Measurements from ENCODE around the gene KIF3C.
A peak's percentile ranks its signal among the peaks of the same experiment; 100 is the strongest.
"Not testable (repeated sequence)": the region's sequence is repeated elsewhere in the genome, so short reads cannot be mapped to it uniquely, and the experiment has no call there.

KIF3C gene

DNA sequence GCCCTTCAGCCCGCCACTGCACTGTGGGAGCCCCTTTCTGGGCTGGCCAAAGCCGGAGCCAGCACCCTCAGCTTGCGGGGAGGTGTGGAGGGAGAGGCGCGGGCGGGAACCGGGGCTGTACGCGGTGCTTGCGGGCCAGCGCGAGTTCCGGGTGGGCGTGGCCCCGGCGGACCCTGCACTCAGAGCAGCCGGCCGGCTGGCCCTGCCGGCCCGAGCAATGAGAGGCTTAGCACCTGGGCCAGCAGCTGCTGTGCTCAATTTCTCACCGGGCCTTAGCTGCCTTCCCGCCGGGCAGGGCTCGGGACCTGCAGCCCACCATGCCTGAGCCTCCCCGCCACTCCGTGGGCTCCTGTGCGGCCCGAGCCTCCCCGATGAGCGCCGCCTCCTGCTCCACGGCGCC is 66.9 kb downstream of the KIF3C start:
- not testable (repeated sequence) for DNase-seq

DNA sequence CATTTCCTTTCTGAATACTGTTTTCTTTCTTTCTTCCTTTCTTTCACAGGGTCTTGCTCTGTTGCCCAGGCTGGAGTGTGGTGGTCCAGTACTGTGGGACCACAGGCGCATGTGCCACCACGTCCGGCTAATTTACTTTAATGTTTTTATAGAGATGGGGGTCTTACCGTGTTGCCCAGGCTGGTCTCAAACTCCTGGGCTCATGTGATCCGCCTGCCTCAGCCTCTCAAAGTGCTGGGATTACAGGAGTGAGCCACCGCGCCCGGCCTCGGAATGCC is 68.7 kb downstream of the KIF3C start:
- DNase-seq = not testable (repeated sequence)

DNA sequence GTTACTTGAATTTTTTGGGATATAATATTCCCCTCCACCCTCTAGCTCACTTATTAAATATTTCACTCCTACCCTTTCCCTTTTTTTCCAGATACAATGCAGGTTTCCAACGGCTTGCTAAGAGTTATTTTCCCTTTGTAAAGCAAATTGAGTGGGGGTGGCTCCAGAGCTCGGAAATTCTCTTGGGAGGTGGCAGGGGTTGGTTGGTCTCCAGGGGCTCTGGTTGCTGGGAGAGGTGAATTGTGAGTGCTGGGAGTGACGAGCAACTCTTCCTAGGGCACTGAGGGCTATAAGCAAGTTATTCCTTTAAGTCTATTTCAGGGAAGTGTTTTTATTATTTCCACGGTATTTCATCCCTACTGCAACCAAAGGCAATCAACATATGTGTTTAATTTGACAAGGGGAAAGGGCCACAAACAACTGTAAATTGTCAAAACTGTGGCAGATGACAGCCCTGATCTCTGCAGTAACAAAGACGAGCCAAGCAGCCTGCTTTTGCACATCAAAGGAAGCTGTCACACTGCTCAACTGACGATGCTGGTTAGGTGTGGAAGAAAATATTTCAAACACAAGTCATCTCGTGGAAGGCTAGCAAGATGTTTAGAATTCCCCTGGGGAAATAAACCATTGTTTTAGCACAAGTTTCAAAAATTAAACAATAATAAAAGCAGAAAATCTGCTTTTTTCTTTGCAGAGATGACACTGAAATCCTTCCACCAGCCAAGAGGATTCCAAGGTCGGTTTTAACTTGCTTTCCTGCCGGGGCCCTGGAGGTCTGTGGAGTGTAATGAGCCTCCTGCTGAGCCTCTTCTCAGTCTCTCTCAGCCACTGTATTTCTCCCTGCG is 69.2 kb downstream of the KIF3C start:
- DNase-seq = no peak

DNA sequence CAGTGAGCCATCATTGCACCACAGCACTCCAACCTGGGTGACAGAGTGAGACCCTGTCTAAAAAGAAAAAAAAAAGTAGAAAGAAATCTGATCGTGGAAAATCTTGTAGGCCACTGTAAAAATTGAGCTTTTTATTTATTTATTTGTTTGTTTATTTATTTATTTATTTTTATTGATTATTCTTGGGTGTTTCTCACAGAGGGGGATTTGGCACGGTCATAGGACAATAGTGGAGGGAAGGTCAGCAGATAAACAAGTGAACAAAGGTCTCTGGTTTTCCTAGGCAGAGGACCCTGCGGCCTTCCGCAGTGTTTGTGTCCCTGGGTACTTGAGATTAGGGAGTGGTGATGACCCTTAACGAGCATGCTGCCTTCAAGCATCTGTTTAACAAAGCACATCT is 72.7 kb downstream of the KIF3C start:
- DNase-seq = not testable (repeated sequence)

DNA sequence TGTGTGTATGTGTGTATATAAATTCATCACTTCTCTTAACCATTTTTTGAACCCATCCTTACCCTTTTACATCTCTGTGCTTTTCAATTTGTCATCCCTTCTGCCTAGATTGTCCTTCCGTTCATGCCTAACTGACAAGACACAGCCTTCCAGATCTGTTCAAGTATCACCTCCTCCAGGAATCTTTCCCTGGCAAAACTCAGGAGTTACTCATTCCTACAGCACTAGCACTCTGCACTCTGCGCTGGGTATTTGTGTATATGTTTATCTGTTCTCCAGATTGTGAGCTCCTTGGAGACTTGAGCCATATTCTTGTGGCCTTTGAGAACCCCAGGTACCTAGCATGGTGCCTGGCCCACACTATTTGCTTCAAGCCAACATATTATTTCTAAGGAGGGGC is 77.2 kb downstream of the KIF3C start:
- DNase-seq = no peak

DNA sequence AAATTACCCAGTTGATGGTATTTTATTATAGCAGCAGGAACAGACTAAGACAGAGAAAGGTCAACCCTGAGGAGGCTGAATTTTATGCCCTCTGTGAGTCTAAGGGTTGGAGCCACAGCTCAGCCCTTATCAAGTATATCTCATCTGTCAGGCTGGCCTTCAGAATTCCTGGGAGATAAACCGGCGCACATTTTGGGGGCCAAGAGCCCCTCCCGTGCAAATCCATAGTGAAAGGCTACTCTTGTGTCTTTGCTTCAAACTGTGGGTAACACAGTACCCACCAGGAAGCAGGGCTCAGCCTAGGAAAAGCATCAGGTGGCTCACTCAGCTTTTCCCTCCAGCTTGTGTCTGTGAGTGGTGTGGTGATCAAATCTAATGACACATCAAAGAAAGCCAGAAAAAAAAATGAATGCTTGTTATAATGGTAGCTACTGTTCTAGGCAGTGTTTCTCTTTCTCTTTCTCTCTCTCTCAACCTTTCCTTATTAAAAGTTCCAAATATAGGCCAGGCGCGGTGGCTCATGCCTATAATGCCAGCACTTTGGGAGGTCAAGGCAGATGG is 79.0 kb downstream of the KIF3C start:
- DNase-seq = no peak

DNA sequence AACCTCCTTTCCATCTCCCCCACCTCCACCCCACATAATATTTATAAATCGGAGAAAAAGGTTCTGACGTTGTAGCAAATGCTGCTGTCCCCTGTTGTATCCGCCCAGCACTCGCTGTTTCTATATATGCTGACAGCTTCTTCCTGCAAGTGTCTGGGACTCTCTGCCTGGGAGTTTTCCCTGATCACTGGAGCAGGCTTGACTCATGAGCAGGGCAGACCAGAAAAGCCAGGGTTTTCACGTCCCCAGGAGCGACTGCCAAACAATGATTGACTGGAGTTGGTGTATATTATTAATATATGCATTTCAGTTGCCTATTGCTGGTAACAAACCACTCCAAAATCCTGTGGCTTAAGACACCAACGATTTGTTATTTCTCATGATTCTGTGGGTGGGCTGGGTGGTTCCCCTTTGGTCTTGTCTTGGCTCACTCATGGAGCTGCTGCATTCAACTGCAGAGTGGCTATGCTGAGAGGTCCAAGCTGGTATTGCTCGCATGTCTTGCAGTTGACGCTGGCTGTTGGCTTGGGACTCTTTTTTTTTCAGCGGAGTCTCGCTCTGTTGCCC is 82.8 kb downstream of the KIF3C start:
- no peak for DNase-seq

DNA sequence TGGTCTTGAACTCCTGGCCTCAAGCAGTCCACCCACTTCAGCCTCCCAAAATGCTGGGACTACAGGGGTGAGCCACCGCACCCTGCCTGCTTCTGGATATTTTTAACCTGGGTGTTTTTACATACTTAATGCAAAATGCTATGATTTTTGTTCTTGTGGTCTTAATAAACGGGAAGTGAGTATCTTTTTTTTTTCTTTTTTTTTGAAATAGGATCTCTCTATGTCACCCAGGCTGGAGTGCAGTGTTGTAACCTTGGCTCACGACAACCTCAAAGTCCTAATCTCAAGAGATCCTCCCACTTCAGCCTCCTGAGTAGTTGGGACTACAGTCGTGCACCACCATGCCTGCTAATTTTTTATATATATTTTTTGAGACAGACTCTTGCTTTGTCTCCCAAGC is 84.8 kb downstream of the KIF3C start:
- DNase-seq = no peak

DNA sequence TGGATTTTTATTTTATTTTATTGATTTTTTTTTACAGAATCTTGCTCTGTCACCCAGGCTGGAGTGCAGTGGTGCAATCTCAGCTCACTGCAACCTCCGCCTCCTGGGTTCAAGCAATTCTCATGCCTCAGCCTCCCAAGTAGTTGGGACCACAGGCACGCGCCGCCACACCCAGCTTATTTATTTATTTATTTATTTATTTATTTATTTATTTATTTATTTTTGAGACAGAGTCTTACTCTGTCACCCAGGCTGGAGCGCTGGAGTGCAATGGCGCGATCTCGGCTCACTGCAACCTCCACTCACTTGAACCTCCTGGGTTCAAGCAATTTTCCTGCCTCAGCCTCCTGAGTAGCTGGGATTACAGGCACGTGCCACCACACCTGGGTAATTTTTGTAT is 86.0 kb downstream of the KIF3C start:
- not testable (repeated sequence) for DNase-seq

DNA sequence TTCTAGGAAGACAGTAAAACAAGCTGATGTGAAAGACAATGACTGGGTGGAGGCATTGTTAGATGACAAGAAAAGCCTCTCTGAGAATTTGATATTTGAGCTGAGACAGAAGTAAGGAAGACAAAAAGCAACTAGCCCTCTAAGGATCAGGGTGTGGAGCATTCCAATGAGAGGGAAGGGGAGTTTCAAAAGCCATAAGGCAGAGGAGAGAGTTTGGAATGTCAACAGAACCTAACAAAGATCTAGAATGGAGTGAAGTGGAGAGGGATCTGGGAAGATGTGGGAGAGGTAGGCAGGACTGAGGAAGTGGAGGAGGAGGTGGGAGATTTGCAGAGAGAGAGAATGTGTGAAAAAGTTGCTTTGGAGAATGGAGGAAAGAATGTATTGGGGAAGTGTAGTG is 86.7 kb downstream of the KIF3C start:
- DNase-seq = no peak

DNA sequence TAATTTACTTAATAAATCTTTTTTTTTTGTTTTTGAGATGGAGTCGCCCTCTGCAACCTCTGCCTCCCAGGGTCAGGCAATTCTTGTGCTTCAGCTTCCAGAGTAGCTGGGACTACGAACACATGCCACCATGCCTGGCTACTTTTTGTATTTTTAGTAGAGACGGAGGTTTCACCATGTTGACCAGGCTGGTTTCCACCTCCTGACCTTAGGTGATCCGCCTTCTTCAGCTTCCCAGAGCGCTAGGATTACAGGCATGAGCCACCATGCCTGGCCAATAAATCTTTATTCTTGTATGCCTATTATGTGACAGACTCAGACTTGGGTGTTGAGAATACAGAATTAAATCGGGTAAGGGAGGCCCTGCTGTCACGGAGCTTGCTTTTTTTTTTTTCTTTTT is 87.3 kb downstream of the KIF3C start:
- no peak for DNase-seq

DNA sequence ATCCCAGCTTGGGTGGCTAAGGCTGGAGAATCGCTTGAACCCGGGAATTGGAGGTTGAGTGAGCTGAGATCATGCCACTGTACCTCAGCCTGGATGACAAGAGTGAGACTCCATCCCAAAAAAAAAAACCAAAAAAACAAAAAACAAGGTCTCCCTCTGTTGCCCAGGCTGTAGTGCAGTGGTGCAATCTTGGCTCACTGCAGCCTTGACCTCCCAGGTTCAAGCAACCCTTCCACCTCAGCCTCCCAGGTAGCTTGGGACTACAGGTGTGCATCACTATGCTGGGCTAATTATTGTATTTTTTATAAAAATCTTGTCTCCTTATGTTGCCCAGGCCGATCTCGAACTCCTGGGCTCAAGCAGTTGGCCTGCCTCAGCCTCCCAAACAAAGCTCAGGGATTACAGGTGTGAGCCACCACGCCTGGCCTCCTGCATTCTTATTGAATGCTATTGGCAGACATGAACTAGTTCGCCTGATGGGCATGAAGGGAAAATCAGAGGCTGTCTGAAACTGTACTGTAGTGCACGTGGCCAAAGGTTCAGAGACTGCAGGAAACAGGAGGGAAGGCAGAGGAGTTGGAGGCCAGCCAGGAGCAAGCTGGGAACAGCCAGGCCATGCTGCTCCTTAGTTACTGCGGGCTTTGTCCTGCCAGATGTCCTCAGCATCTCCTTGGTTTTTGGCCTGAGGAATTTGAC is 88.0 kb downstream of the KIF3C start:
- DNase-seq = no peak

DNA sequence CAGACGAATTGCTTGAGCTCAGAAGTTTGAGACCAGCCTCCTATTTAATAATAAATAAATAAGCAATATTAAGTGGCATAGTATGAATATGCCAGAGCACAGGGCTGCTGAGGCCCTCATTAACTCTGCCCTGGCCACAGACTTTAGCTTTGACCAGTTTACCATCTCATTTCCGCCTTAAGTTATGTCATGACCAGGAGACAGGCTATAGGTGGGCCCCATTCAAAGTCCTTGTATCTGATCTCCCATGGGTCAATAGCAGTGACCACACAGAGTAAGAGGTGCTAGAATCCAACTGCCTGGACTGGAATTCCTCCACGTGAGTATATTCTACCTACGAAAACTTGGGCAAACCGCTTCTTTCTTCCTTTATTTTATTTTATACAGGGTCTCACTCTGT is 90.6 kb downstream of the KIF3C start:
- DNase-seq = no peak

DNA sequence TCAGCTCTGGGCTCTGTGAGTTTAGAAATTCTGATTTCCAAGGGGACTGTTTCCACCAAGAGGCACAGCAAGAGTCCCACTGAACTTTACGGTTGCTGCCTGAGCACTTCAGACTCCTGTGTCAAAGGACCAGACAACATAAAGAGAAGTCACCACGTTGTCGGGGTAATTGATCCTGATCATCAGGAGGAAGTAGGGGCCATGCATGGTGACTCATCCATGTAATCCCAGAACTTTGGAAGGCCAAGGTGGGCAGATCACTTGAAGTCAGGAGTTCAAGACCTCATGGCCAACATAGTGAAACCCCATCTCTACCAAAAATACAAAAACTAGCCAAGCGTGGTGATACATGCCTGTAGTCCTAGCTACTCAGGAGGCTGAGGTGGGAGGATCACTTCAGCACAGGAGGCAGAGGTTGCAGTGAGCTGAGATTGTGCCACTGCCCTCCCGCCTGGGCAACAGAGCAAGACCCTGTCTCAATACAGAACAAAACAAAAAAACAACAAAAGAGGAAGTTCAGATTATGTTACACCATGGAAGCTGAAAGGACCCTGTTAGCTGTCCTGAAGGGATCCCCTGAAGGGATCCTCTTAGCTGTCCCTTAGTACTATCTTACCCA is 94.6 kb downstream of the KIF3C start:
- DNase-seq = no peak

DNA sequence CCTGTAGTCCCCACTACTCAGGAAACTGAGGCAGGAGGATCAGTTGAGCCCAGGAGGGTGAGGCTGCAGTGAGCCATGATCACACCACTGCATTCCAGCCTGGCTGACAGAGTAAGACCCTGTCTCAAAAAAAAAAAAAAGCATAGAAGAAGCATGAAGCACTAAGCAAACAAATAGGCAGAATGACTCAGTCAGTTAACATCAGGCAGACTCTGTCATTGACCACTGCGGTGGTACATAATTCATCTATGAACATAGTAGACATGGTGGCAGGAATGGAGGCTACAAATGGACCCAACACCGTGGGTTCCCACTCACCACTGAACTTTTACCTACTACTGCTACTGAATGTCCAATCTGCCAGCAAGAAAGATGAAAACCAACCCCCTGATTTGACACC is 96.4 kb downstream of the KIF3C start:
- DNase-seq = no peak

DNA sequence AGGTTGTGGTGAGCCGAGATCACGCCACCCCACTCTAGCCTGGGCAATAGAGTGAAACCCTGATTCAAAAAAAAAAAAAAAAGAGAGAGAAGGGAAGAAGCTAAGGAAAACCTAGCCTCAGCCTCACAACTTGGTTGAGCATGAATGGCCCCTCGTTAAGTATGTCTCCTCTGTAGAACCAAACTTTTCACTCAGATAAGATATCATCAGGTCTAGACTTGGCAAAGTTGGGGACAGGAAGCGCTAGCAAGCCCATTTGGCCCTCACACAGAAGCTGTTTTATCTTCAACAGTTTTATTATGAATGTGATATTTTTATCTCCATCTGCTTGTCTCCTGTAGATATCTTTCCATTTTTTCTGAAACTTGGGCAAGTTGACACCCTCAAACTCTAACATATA is 100.5 kb downstream of the KIF3C start:
- DNase-seq = no peak

DNA sequence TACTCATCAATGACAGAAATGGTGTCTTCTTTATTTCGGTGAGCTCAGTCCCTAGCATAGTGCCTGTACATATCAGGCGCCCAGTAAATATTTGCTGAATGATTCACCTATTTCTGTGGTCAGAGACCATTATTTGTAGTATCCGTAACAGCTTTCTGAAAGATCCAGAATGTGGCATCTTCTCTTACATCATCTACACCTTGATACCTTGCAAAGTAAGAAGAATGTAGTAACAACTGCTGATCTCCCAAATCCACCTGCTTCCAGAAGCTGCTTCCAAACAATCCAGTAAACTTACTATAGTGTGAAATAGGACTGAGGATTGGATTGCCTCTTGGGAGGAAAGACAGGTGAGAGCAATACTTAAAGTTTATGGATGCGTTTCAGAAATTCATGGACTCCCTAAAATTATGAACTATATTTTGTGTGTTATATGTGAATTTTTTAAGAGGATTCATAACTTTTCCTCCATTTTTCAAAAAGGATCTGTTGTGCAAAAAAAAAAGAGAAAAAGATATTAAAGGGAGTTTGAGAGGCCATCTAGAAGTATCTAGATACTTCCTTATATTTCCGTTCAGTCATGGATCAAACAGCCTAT is 103.1 kb downstream of the KIF3C start:
- DNase-seq = no peak

DNA sequence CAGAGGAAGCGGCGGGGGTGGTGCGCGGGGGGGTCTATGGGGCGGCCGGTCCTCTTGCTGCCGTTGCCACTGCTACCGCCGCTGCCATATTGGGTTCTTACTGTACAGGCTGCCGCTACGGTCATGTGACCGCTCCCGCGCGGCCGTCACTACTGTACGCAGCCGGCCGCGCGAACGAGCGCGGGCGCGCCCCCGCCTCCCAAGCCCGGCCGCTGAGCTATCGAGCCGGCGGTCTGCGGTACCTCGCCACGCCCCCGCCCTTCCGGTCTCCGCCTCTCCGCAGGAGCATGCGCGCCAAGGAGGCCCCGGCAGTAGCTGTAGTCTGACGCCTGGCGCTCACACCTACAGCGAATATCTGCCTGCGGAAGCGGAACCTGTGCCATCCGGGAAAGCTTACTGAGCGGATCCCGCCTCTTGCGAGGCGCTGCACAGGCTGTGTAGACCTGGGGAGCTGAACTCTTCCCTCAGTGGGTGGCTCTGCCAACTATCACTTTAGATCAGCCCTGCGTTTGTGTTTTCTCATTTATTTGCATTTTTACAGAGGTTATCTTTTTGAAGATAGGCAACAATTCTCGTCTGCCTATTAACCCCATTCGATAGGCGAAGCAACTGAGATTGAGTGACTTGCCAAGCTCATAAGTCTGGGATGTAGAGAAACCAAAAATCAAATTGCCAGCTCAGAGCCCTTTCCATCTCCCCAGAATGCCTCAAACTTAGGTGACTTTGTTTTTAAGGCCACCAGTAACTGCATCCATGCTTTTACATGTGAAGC is 103.8 kb downstream of the KIF3C start, which contains the start of gene ASXL2:
ASXL2 (minus strand) TSS at position 127 of the 772 bp plus-strand sequence. CDS start 265 bp downstream, outside the sequence.
- DNase-seq = peak; percentile 81 to 98 (median 90)

DNA sequence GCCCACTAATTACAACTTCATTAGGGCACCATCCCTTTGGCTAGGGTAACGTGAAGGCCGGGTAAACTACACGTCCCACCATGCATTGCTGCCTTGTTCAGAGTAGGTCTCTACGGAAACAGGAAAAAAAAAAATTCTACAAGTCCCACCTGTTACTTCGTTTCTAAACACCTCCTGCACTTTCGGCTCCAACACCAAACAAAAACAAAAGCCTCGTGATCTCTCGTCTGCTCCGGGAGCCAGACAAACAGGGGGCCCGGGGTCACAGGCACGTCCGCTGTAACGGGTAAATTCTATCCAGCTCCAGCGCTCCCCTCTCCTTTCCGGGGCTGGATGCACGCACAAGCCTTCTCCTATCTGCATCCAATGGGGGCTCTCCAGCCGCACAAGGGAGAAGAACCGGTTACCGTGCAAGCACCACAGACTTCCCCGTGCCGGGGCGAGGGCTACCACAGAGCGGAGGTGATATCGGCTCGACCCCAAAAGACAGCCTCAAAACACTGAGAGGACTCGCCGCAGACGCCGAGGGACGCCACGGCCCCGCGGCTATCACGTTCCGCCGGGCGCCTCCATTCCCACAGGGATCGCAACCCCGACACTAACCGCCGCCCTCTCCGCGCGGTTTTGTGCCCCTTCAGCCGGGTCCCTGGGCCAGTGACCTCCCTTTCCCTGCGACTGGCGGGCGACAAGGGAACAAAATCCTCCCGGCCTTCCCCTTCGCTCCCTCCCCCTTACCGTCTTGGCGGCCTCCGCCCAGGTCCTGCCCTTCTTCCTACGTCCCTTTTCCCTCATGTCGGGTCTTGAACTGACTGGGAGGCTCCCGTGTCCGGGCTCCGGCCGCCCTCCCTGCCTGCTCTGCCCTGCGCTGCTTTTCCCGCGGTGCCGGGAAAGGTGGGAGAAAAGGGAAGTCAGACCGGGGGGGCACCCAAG is 104.6 kb downstream of the KIF3C start:
- peak; percentile 9 to 28 (median 25) for DNase-seq
